SU-DHL-6 (cell line): ENCODE data around the gene KIF18B.

Source experiments
- H2AFZ ChIP-seq: fragments of 200-600 bp; sonication (generic); 2 replicates; pipeline ENCODE4 v1.6.1; 2014; ENCODE audit warnings: low read depth, mild to moderate bottlenecking, moderate library complexity, mixed read lengths, antibody characterized with exemption, low read length; ENCODE audit not compliant: severe bottlenecking
- H3F3A ChIP-seq: fragments of 200-600 bp; shearing (Covaris generic); 2 replicates; pipeline ENCODE4 v1.6.0; 2016; ENCODE audit warnings: antibody characterized with exemption, mild to moderate bottlenecking; ENCODE audit not compliant: insufficient read depth
- H3K27ac ChIP-seq: fragments of 200-600 bp; sonication (generic); 2 replicates; pipeline ENCODE4 v1.5.1; 2016; ENCODE audit warnings: low read depth, mild to moderate bottlenecking, low read length, moderate library complexity, mixed read lengths
- H3K27me3 ChIP-seq: fragments of 200-600 bp; sonication (generic), shearing (Covaris generic); 2 replicates; pipeline ENCODE4 v1.6.0; 2014; ENCODE audit warnings: mild to moderate bottlenecking, low read length
- H3K36me3 ChIP-seq: fragments of 200-600 bp; sonication (generic); 2 replicates; pipeline ENCODE4 v1.6.1; 2014; ENCODE audit warnings: mild to moderate bottlenecking, low read length, mixed read lengths
- H3K4me2 ChIP-seq: fragments of 300-600, 200-600 bp; shearing (Covaris generic), sonication (generic); 2 replicates; pipeline ENCODE4 v1.6.0; 2014; ENCODE audit warnings: low read length, low read depth, mild to moderate bottlenecking; ENCODE audit not compliant: poor library complexity, severe bottlenecking
- H3K4me3 ChIP-seq: fragments of 200-600 bp; sonication (generic); 2 replicates; pipeline ENCODE4 v1.5.1; 2014; ENCODE audit warnings: antibody characterized with exemption, low read length, mild to moderate bottlenecking, mixed read lengths; ENCODE audit not compliant: insufficient read depth, poor library complexity, severe bottlenecking
- H3K79me2 ChIP-seq: fragments of 200-600 bp; sonication (generic); 2 replicates; pipeline ENCODE4 v1.6.1; 2014; ENCODE audit warnings: mild to moderate bottlenecking, low read length, moderate library complexity; ENCODE audit not compliant: insufficient read depth
- H3K9ac ChIP-seq: fragments of 200-600 bp; sonication (generic); 2 replicates; pipeline ENCODE4 v1.7.0; 2014; ENCODE audit warnings: mild to moderate bottlenecking, low read length
- H3K9me2 ChIP-seq: fragments of 200-600 bp; sonication (generic); replicated peaks from 2 replicates; pipeline ENCODE4 v1.6.1; 2014; ENCODE audit warnings: low read length; ENCODE audit not compliant: insufficient read depth
- H3K9me3 ChIP-seq: fragments of 200-600 bp; sonication (generic); 2 replicates; pipeline ENCODE4 v1.6.1; 2014; ENCODE audit warnings: low read length, mixed read lengths; ENCODE audit not compliant: insufficient read depth
- H4K20me1 ChIP-seq: fragments of 200-600 bp; sonication (generic); 2 replicates; pipeline ENCODE4 v1.6.1; 2014; ENCODE audit warnings: low read depth, mild to moderate bottlenecking, antibody characterized with exemption, low read length, moderate library complexity, mixed read lengths
- CTCF ChIP-seq: fragments of 200-600 bp; sonication (generic); IDR thresholded peaks from one replicate; pipeline ENCODE4 v1.5.1; 2017; ENCODE audit warnings: antibody characterized with exemption, mild to moderate bottlenecking, low read length, moderate library complexity; ENCODE audit not compliant: insufficient read depth, poor library complexity, severe bottlenecking
- EZH2phosphoT487 ChIP-seq: fragments of 200-600 bp; sonication (generic), shearing (Covaris generic); conservative IDR thresholded peaks from 2 replicates; pipeline ENCODE4 v1.6.1; 2018; ENCODE audit warnings: mild to moderate bottlenecking, antibody characterized with exemption, low read length, moderate library complexity, mixed read lengths

Gene KIF18B

DNA sequence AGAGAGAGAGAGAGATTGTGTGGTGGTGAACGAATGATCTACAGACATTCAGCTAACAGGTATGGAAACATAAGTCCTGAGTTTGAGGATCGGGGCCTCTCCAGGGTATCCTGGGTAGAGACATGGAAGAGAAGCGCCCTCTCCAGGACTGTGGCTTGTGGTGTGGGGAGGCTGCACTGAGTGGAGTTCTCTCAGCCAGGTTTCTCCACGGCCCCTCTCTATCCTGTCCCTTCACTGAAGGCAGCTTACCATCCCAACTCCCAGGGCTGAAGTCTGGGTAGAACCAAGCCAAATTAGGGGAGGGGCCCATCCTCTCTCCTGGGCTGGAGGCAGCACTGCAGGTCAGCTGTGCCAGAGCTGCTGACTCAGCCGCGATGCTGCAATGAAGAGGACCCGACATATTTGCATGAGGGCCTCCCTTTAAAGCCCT lies 14.4 kb upstream of the KIF18B start:
- no peaks in the 10 kb centered on the region for H4K20me1 ChIP-seq
- H3K4me3 ChIP-seq, result no peak overlapping the region
- H2AFZ ChIP-seq, result no peak overlapping the region
- TF ChIP-seq EZH2phosphoT487, result no peak
- TF ChIP-seq CTCF, result no peak
- no peaks in the 10 kb centered on the region for H3K79me2 ChIP-seq
- H3K4me2 ChIP-seq, result no peak overlapping the region
- H3F3A ChIP-seq, result no peaks in the 10 kb centered on the region
- H3K27me3 ChIP-seq, result no peaks in the 10 kb centered on the region
- H3K9me3 ChIP-seq, result no peaks in the 10 kb centered on the region
- H3K36me3 ChIP-seq, result no peaks in the 10 kb centered on the region
- H3K9ac ChIP-seq, result no peak overlapping the region
- H3K9me2 ChIP-seq, result no peaks in the 10 kb centered on the region
- H3K27ac ChIP-seq, result no peak overlapping the region

DNA sequence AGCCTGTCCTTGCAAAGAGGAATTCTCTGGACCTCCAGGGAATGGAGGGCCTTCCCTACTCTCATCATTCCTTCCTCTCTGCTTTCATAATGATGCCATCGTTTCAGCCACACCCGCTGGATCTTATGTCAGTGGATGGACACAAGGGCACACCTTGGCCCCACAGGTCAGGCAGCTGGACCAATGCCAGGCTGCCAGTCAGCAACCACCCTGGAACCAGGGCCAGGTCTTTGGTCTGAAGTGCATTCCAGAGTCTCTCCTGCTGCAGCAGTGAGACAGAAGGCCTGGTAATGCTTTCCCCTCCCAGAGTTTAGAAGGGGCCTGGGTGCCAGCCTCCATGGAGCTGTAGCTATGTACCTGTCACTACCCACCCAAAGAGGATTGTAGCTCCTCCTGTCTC lies 13.1 kb upstream of the KIF18B start:
- H3K4me3 ChIP-seq, result no peak overlapping the region
- H3K4me2 ChIP-seq, result no peak overlapping the region
- no peaks in the 10 kb centered on the region for H3F3A ChIP-seq
- H3K27ac ChIP-seq, result no peak overlapping the region
- no peaks in the 10 kb centered on the region for H3K9me2 ChIP-seq
- no peaks in the 10 kb centered on the region for H3K36me3 ChIP-seq
- H3K79me2 ChIP-seq, result no peaks in the 10 kb centered on the region
- TF ChIP-seq CTCF (no peak), EZH2phosphoT487 (no peak)
- H3K9ac ChIP-seq, result no peak overlapping the region
- H4K20me1 ChIP-seq, result no peaks in the 10 kb centered on the region
- H3K27me3 ChIP-seq, result no peaks in the 10 kb centered on the region
- H3K9me3 ChIP-seq, result no peaks in the 10 kb centered on the region
- no peak overlapping the region for H2AFZ ChIP-seq

DNA sequence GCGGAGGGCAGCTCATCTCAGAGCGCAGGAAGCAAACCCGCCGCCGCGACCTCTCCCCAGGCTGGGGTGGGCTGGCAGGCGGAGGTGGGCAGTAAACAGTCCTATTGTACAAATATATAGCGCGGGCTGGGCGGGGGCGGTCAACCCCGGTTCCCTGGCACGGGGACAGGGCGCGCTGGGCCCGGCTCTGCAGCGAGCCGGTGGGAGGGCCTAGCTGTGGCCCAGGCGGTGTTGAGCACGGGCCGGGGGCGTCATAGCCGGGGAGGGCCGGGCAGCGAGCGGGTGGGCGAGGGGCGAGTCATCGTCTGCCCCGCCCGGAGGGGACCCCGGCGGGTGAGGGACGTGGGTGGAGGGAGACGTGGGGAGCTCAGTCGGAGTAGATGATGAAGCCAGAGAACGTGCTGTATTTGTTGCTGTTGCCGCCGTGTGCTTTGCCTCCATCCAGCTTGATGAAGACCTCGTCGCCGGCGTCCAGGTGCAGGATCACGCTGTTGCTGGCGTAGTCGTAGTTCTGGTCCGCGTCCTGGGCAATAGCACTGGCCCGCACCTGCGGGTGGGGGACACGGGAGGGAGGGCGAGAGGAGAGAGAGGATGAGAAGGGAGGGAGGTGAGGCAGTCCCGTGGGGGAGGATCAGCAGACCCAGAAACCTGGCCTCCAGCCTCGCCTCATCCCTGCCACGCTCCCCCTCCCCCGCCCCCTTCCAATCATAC lies 12.4 kb upstream of the KIF18B start:
- H3K79me2 ChIP-seq, result no peaks in the 10 kb centered on the region
- TF ChIP-seq EZH2phosphoT487 (no peak), CTCF (no peak)
- no peaks in the 10 kb centered on the region for H3K36me3 ChIP-seq
- no peak overlapping the region for H3K9ac ChIP-seq
- no peaks in the 10 kb centered on the region for H3K27me3 ChIP-seq
- no peak overlapping the region for H2AFZ ChIP-seq
- H3K4me2 ChIP-seq, result no peak overlapping the region
- H3K9me2 ChIP-seq, result no peaks in the 10 kb centered on the region
- no peaks in the 10 kb centered on the region for H3K9me3 ChIP-seq
- H3F3A ChIP-seq, result no peaks in the 10 kb centered on the region
- no peaks in the 10 kb centered on the region for H4K20me1 ChIP-seq
- H3K27ac ChIP-seq, result no peak overlapping the region
- no peak overlapping the region for H3K4me3 ChIP-seq
